GM23338 (cell line): ENCODE results near the gene C14orf180. TPM values are rescaled to one million over a fixed set of nuclear protein-coding genes. Genes with fewer than 3 reads are reported as not detected.

Experiments
- ATAC-seq: fragments of 200-7000 bp; cut with Tn5 transposase; 3 replicates; pipeline ENCODE4 v1.9.1; 2020
- DNase-seq: peaks from one replicate; pipeline ENCODE4 v3.0.0-alpha.2; 2015; ENCODE audit warnings: low spot score
- H2AFZ ChIP-seq: fragments of 200-600 bp; sonication (generic); 2 replicates; pipeline ENCODE4 v1.8.0; 2016; ENCODE audit warnings: antibody characterized with exemption, mild to moderate bottlenecking, moderate library complexity
- H3F3A ChIP-seq: fragments of 200-600 bp; sonication (generic); replicated peaks from 2 replicates; pipeline ENCODE4 v1.8.0; 2017; ENCODE audit warnings: antibody characterized with exemption, mixed run types, low read depth
- H3K27ac ChIP-seq: fragments of 200-600 bp; sonication (generic); 2 replicates; pipeline ENCODE4 v1.6.1; 2016; ENCODE audit warnings: low read depth
- H3K27me3 ChIP-seq: fragments of 200-600 bp; sonication (generic); 2 replicates; pipeline ENCODE4 v1.8.0; 2016; ENCODE audit warnings: mild to moderate bottlenecking, mixed run types, moderate library complexity; ENCODE audit not compliant: insufficient read depth
- H3K36me3 ChIP-seq: fragments of 200-600 bp; sonication (generic); 2 replicates; pipeline ENCODE4 v1.8.0; 2016; ENCODE audit warnings: mild to moderate bottlenecking; ENCODE audit not compliant: insufficient read depth
- H3K4me1 ChIP-seq: fragments of 200-600 bp; sonication (generic); 2 replicates; pipeline ENCODE4 v1.8.0; 2016; ENCODE audit warnings: mild to moderate bottlenecking, moderate library complexity; ENCODE audit not compliant: insufficient read depth
- H3K4me2 ChIP-seq: fragments of 200-600 bp; sonication (generic); 2 replicates; pipeline ENCODE4 v1.7.1; 2017; ENCODE audit warnings: mixed run types
- H3K4me3 ChIP-seq: fragments of 200-600 bp; sonication (generic); 2 replicates; pipeline ENCODE4 v1.6.1; 2016; ENCODE audit warnings: mixed run types
- H3K79me2 ChIP-seq: fragments of 200-600 bp; sonication (generic); replicated peaks from 2 replicates; pipeline ENCODE4 v1.8.0; 2017; ENCODE audit warnings: mild to moderate bottlenecking; ENCODE audit not compliant: insufficient read depth
- H3K9me2 ChIP-seq: fragments of 200-600 bp; sonication (generic); 2 replicates; pipeline ENCODE4 v1.8.0; 2017; ENCODE audit not compliant: insufficient read depth
- H4K20me1 ChIP-seq: fragments of 200-600 bp; sonication (generic); replicated peaks from 2 replicates; pipeline ENCODE4 v1.8.0; 2017; ENCODE audit warnings: mild to moderate bottlenecking; ENCODE audit not compliant: insufficient read depth
- H3K27ac Mint-ChIP-seq: 2 replicates; pipeline ENCODE4 v1.8.0; 2020; ENCODE audit warnings: inconsistent platforms, mild to moderate bottlenecking, moderate library complexity, mixed read lengths
- H3K27me3 Mint-ChIP-seq: 3 replicates; pipeline ENCODE4 v1.8.0; 2022; ENCODE audit warnings: low read depth, mild to moderate bottlenecking, moderate library complexity, mixed read lengths, inconsistent platforms; ENCODE audit not compliant: insufficient read depth, poor library complexity
- H3K36me3 Mint-ChIP-seq: 3 replicates; pipeline ENCODE4 v1.8.0; 2021; ENCODE audit warnings: low read depth, mild to moderate bottlenecking, inconsistent platforms, moderate library complexity, mixed read lengths
- H3K4me1 Mint-ChIP-seq: 3 replicates; pipeline ENCODE4 v1.8.0; 2020; ENCODE audit warnings: mild to moderate bottlenecking, inconsistent platforms, mixed read lengths
- H3K4me3 Mint-ChIP-seq: 3 replicates; pipeline ENCODE4 v1.8.0; 2021; ENCODE audit warnings: moderate library complexity, mild to moderate bottlenecking, inconsistent platforms, mixed read lengths
- H3K9me3 Mint-ChIP-seq: 3 replicates; pipeline ENCODE4 v1.8.0; 2020; ENCODE audit warnings: moderate library complexity, mild to moderate bottlenecking, inconsistent platforms, mixed read lengths
- EZH2 ChIP-seq: fragments of 200-600 bp; sonication (generic); IDR thresholded peaks from one replicate; pipeline ENCODE4 v1.8.0; 2017; ENCODE audit warnings: antibody characterized with exemption, mild to moderate bottlenecking, low read depth; ENCODE audit not compliant: unreplicated experiment
- EZH2phosphoT487 ChIP-seq: fragments of 200-600 bp; sonication (generic); IDR thresholded peaks from one replicate; pipeline ENCODE4 v1.8.1; 2018; ENCODE audit warnings: antibody characterized with exemption; ENCODE audit not compliant: unreplicated experiment
- POLR2AphosphoS5 ChIP-seq: IDR thresholded peaks from 2 replicates; pipeline ENCODE4 v1.6.1; 2016; ENCODE audit warnings: antibody characterized with exemption, low read depth
- STAT1 ChIP-seq: IDR thresholded peaks from one replicate; pipeline ENCODE4 v1.6.1; 2016; ENCODE audit warnings: antibody characterized with exemption; ENCODE audit not compliant: unreplicated experiment
- ZNF114 ChIP-seq: fragments of 250-450 bp; sonication (Bioruptor Pico); IDR thresholded peaks from 2 replicates; pipeline ENCODE4 v1.5.0; 2020; ENCODE audit warnings: mild to moderate bottlenecking, moderate library complexity
- polyA plus RNA-seq: library from polyadenylated mRNA; unstranded; fragments of >200 nt; fragmentation: Nextera tagmentation; extraction: Ambion mirVana; gene quantifications from 2 replicates; pipeline ENCODE4 v1.2.1, GENCODE V29; 2016
- total RNA-seq: library from RNA; depleted of rRNA; stranded (reverse); fragments of >200 nt; shearing (Covaris generic); gene quantifications from 2 replicates; pipeline ENCODE4 v1.2.3, GENCODE V29; 2014
- TF ChIP-seq, protein P1 (sequence below), 2 experiments: fragments of 200-600 bp in 1 of 2; sonication (generic) in 1 of 2; conservative IDR thresholded peaks; 2 replicates each; pipeline versions ENCODE4 v1.5.1 to v1.6.1; 2016 to 2017; ENCODE audit warnings: antibody characterized with exemption in 2 of 2, low read depth in 2 of 2, mild to moderate bottlenecking in 2 of 2, moderate library complexity in 1 of 2

The C14orf180 gene
- total and polyA plus RNA-seq, 2 experiments from 2014 or later: not detected

DNA sequence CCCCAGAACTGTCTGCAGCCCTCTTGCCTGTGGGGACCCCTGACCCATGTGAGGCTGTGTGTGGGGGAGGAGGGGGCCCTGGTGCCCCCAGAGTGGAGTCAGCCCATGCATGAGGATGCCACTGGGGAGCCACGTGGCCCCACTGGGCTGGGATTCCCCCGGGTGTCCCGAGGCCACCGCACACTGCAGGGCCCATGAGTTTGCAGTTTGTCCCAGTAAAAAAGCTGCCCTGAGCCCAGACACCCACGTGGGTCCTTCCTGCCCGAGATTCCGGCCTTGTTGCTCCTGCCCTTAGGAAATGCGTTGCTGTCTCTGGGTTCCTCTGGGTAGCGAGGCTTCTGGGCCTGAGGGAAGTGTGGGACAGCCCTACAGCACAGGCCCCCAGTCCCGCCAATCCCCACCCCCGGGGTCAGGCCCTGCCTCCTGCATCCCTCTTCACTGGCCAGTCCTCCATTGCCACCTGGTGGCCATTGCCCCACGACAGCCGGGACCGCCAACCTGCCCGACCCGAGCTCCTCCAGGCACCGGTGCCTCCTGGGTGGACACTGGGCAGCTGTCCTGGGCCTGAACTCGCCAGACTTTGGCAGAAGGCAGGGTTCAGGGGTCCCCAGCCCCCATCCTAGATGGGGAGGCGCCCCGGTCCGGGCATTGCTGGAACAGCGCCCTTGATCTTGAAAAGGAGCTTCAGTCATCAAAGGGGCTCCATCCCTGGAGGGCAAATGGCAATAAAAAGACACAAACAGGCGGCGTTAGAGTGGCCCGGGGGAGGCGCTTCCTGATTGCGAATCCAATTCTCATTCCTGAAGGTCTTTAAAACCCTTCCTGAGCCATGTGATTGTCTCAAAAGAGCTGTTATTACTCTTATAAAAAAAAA lies 15.6 kb upstream of the C14orf180 start:
- H4K20me1 ChIP-seq: no peaks in the 10 kb centered on the region
- H3K27ac ChIP-seq: no peak overlapping the region
- ATAC-seq (peak; percentile 94), DNase-seq (peak; percentile 90)
- H2AFZ ChIP-seq: peak overlapping the region; percentile 91
- H3K4me2 ChIP-seq: no peak overlapping the region
- Mint-ChIP-seq H3K27me3 (peaks cover 13% of the 10 kb centered on the region), H3K9me3 (no peaks in the 10 kb centered on the region), H3K4me1 (peaks cover 4% of the 10 kb centered on the region; the same call in 2 of the 3 replicates), H3K27ac (no peak overlapping the region), H3K4me3 (no peak overlapping the region), H3K36me3 (no peaks in the 10 kb centered on the region)
- H3K9me2 ChIP-seq: no peaks in the 10 kb centered on the region
- no peaks in the 10 kb centered on the region for H3K4me1 ChIP-seq
- H3K36me3 ChIP-seq: no peaks in the 10 kb centered on the region
- H3F3A ChIP-seq: no peaks in the 10 kb centered on the region
- no peak overlapping the region for H3K4me3 ChIP-seq
- no peaks in the 10 kb centered on the region for H3K79me2 ChIP-seq
- TF ChIP-seq, protein P1, sequence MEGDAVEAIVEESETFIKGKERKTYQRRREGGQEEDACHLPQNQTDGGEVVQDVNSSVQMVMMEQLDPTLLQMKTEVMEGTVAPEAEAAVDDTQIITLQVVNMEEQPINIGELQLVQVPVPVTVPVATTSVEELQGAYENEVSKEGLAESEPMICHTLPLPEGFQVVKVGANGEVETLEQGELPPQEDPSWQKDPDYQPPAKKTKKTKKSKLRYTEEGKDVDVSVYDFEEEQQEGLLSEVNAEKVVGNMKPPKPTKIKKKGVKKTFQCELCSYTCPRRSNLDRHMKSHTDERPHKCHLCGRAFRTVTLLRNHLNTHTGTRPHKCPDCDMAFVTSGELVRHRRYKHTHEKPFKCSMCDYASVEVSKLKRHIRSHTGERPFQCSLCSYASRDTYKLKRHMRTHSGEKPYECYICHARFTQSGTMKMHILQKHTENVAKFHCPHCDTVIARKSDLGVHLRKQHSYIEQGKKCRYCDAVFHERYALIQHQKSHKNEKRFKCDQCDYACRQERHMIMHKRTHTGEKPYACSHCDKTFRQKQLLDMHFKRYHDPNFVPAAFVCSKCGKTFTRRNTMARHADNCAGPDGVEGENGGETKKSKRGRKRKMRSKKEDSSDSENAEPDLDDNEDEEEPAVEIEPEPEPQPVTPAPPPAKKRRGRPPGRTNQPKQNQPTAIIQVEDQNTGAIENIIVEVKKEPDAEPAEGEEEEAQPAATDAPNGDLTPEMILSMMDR (conservative IDR thresholded peaks at IDR 0.05; ENCODE audit: low read depth in 2 of 2): peak; percentile 77 to 90
- no peak for TF ChIP-seq EZH2
- no peaks in the 10 kb centered on the region for H3K27me3 ChIP-seq

DNA sequence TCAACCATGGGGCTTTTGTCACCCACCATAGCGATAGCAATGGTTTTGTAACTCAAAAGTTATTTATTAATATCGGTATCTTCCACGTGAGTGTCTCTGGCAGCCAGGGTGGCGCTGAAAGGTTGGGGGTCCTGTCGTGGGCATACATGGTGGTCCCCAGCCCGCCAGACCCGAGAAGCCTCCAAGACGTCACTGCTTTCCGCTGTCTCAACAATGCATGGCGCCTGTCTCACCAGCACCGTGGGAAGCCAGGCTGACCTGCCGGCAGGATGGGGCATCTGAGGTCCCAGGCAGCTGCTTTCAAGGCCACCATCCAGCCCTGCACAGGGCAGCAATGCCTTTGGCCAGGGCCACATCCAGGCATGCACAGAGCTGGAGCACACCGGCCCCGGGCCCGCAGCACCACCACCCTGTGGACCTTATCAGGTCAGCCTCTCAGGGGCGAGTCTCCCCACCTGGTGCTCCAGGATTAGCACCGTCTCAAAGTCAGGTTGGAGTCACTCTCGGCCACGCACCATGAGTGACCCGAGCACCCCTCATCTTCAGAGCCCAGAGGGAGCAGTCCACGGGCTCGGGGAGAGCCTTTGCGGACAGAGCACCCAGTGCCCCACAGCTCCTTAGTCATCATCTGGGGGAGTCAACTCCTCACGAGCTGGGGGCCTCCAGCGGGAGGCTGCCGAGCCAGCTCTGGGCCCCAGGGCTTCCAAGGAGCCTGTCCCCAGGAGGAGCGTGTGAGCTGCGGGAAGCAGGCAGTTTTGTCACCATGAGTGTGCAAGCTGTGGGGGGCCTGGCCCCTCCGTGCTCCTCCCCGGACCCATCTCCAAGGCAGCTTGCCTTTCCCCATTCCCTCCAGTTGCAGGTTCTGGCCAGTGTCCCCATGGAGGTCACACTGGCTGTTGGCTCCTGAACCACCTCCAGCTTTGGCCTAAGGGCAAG lies 14.6 kb upstream of the C14orf180 start:
- H4K20me1 ChIP-seq: no peaks in the 10 kb centered on the region
- H3K4me3 ChIP-seq: no peak overlapping the region
- Mint-ChIP-seq H3K4me1 (peaks cover 4% of the 10 kb centered on the region; the same call in 2 of the 3 replicates), H3K27me3 (peaks cover 15% of the 10 kb centered on the region), H3K27ac (no peak overlapping the region), H3K4me3 (no peak overlapping the region), H3K36me3 (no peaks in the 10 kb centered on the region), H3K9me3 (no peaks in the 10 kb centered on the region)
- TF ChIP-seq EZH2phosphoT487 (no peak), POLR2AphosphoS5 (no peak), EZH2 (no peak), ZNF114 (CRISPR knock-in tag) (no peak), STAT1 (no peak)
- no peaks in the 10 kb centered on the region for H3F3A ChIP-seq
- H2AFZ ChIP-seq: no peak overlapping the region
- no peak for DNase-seq
- no peaks in the 10 kb centered on the region for H3K9me2 ChIP-seq
- no peak for ATAC-seq
- H3K27ac ChIP-seq: no peak overlapping the region
- no peak overlapping the region for H3K4me2 ChIP-seq
- no peaks in the 10 kb centered on the region for H3K4me1 ChIP-seq
- H3K27me3 ChIP-seq: no peaks in the 10 kb centered on the region
- H3K36me3 ChIP-seq: no peaks in the 10 kb centered on the region
- no peaks in the 10 kb centered on the region for H3K79me2 ChIP-seq
